DND-41 (cell line): ENCODE data around the gene GTF2B.

Experiments used
- ATAC-seq: fragments of 200-7000 bp; cut with Tn5 transposase; 3 replicates; pipeline ENCODE4 v1.9.1; 2021; ENCODE audit warnings: low read depth; ENCODE audit not compliant: insufficient read depth
- DNase-seq: peaks from one replicate; pipeline ENCODE4 v3.0.0-alpha.2; 2020
- H2AFZ ChIP-seq: 2 replicates; pipeline ENCODE4 v1.6.0; 2012; ENCODE audit warnings: low read depth, low read length
- H3K27ac ChIP-seq: 2 replicates; pipeline ENCODE4 v1.5.1; 2012; ENCODE audit warnings: low read length, inconsistent platforms
- H3K27me3 ChIP-seq: fragments of 200-600 bp; sonication (generic); 2 replicates; pipeline ENCODE4 v1.6.0; 2012; ENCODE audit warnings: low read length, mild to moderate bottlenecking, inconsistent platforms; ENCODE audit not compliant: insufficient read depth, poor library complexity
- H3K36me3 ChIP-seq: 2 replicates; pipeline ENCODE4 v1.5.1; 2012; ENCODE audit warnings: low read length, inconsistent platforms; ENCODE audit not compliant: insufficient read depth
- H3K4me1 ChIP-seq: 2 replicates; pipeline ENCODE4 v1.5.1; 2012; ENCODE audit warnings: mild to moderate bottlenecking, low read length; ENCODE audit not compliant: insufficient read depth
- H3K4me2 ChIP-seq: 2 replicates; pipeline ENCODE4 v1.6.0; 2012; ENCODE audit warnings: mild to moderate bottlenecking, moderate library complexity, low read length, inconsistent platforms; ENCODE audit not compliant: insufficient read depth
- H3K4me3 ChIP-seq, 2 experiments: fragments of 200-600 bp in 1 of 2; shearing (Covaris generic) in 1 of 2; 2 replicates each; pipeline ENCODE4 v1.5.1; 2012 to 2016; ENCODE audit warnings: inconsistent platforms in 2 of 2, low read length in 2 of 2, mild to moderate bottlenecking in 2 of 2, low read depth in 1 of 2, moderate library complexity in 1 of 2
- H3K79me2 ChIP-seq: 2 replicates; pipeline ENCODE4 v1.6.0; 2012; ENCODE audit warnings: low read length, inconsistent platforms; ENCODE audit not compliant: insufficient read depth
- H3K9ac ChIP-seq: 2 replicates; pipeline ENCODE4 v1.6.0; 2012; ENCODE audit warnings: low read depth, mild to moderate bottlenecking, inconsistent platforms, low read length, moderate library complexity
- H3K9me3 ChIP-seq: 2 replicates; pipeline ENCODE4 v1.5.1; 2012; ENCODE audit warnings: low read length, moderate library complexity, mild to moderate bottlenecking, inconsistent platforms; ENCODE audit not compliant: insufficient read depth, severe bottlenecking
- H4K20me1 ChIP-seq: 2 replicates; pipeline ENCODE4 v1.6.0; 2012; ENCODE audit warnings: low read length; ENCODE audit not compliant: insufficient read depth
- CTCF ChIP-seq: IDR thresholded peaks from 2 replicates; pipeline ENCODE4 v1.5.1; 2012; ENCODE audit warnings: borderline replicate concordance, low read length, moderate library complexity, mild to moderate bottlenecking; ENCODE audit not compliant: poor library complexity, severe bottlenecking; ENCODE audit errors: extremely low read depth
- EZH2 ChIP-seq: IDR thresholded peaks from 3 replicates; pipeline ENCODE4 v1.6.1; 2012; ENCODE audit warnings: borderline replicate concordance, low read depth, mild to moderate bottlenecking, moderate library complexity, low read length, inconsistent platforms; ENCODE audit not compliant: severe bottlenecking

The GTF2B gene

GRCh38 chr1:88897070-88897730 is 5.8 kb upstream of the GTF2B start:
- DNase-seq (no peak), ATAC-seq (no peak)
- Histone ChIP-seq H3K79me2 (no peaks in the 10 kb centered on the region), H3K4me2 (no peak overlapping the region), H3K36me3 (no peaks in the 10 kb centered on the region), H3K9ac (no peak overlapping the region), H4K20me1 (no peaks in the 10 kb centered on the region), H3K4me1 (peaks cover 5% of the 10 kb centered on the region), H3K27me3 (no peaks in the 10 kb centered on the region), H3K4me3 (no peak overlapping the region), H2AFZ (no peak overlapping the region), H3K27ac (no peak overlapping the region), H3K9me3 (no peaks in the 10 kb centered on the region)
- TF ChIP-seq EZH2 = no peak
- no peak for TF ChIP-seq CTCF

GRCh38 chr1:88892357-88892877 is 1.1 kb upstream of the GTF2B start:
- H3K79me2 ChIP-seq = peaks cover 41% of the 10 kb centered on the region
- peak; percentile 42 for DNase-seq
- peak overlapping the region; percentile 78 for H3K4me2 ChIP-seq

GRCh38 chr1:88891951-88892340 is 579 bp upstream of the GTF2B start:
- Histone ChIP-seq H3K79me2 (peaks cover 46% of the 10 kb centered on the region), H3K27ac (peak overlapping the region; percentile 85), H3K4me2 (peak overlapping the region; percentile 78), H4K20me1 (peaks cover 21% of the 10 kb centered on the region; the same call in 1 of the 2 replicates), H3K4me3 (peak overlapping the region; percentile 43 to 72; a peak in 3 of 4 replicates), H3K9ac (peak overlapping the region; percentile 72), H3K27me3 (no peaks in the 10 kb centered on the region), H3K36me3 (peaks cover 11% of the 10 kb centered on the region), H3K4me1 (peaks cover 37% of the 10 kb centered on the region), H3K9me3 (no peaks in the 10 kb centered on the region), H2AFZ (peak overlapping the region; percentile 92)
- ATAC-seq (peak; percentile 0; the same call in 1 of the 3 replicates), DNase-seq (no peak)
- TF ChIP-seq CTCF (no peak), EZH2 (no peak)

More at GRCh38 chr1:88892357-88892877, 1.1 kb upstream of the GTF2B start:
- Histone ChIP-seq H4K20me1 (peaks cover 17% of the 10 kb centered on the region; the same call in 1 of the 2 replicates), H3K27ac (peak overlapping the region; percentile 85; the same call in 1 of the 2 replicates), H3K9ac (peak overlapping the region; percentile 72), H3K36me3 (0 out of 2 replicates have a peak, but pooled peaks cover 6% of the 10 kb centered on the region), H2AFZ (peak overlapping the region; percentile 92), H3K9me3 (no peaks in the 10 kb centered on the region), H3K4me1 (peaks cover 37% of the 10 kb centered on the region), H3K27me3 (no peaks in the 10 kb centered on the region), H3K4me3 (peak overlapping the region in 1 of 2 experiments; percentile 72; a peak in 2 of 4 replicates)
- ATAC-seq = no peak
- TF ChIP-seq CTCF (no peak), EZH2 (no peak)
